GM20431 (cell line): Measurements from ENCODE around the gene CLCN4.

ENCODE experiments used
- in situ Hi-C: fragments of 300-500 bp; cut with MseI, MboI; formaldehyde crosslinking; loops from one replicate; pipeline ENCODE4 v1.15.0; 2020; ENCODE audit warnings: low sequenced_read_pairs; ENCODE audit not compliant: unreplicated experiment

CLCN4 gene

DNA sequence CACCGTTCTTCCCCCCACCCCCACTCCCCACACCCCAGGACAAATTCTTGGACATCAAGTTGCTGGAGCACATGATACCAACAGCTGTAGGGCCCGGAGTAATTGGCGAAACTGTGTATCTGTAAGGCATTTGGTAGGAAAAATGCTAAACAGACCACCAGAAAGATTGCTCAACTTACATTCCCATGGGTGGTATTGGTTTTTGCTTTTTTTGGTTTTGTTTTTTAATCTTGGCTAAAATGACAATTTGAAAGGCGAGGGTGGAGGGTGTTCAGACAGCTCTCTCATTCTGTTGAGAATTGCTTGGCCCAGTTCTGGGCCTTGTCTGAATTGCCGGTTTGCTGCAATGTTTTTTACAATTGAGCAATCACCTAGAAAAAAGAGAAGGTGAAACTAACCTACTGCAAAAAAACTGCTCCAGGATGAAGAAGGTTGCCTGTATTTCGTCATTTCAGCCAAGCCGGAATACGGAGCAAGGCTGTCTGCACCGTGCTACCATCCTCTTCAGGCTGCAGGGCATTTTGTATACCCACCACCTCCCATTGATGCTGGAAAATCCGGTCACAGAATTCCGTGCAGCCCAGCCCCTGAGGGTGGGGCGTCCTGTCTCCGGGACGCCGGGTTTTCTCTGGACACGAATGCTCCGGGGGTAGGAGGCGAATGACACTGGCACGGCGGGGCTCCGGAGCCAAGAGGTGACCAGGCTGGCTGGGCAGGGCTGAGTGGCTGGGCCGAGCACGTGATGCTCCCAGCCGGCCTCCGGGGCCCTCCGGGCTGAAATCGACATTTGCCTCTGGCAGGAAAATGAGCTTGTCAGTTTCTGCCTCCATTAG lies at the start of gene CLCN4:
TSS of gene CLCN4 (plus strand) at position 777 of the 833 bp plus-strand sequence. CDS start 28,058 bp downstream, outside the sequence.
- in situ Hi-C loops = no loop called here

DNA sequence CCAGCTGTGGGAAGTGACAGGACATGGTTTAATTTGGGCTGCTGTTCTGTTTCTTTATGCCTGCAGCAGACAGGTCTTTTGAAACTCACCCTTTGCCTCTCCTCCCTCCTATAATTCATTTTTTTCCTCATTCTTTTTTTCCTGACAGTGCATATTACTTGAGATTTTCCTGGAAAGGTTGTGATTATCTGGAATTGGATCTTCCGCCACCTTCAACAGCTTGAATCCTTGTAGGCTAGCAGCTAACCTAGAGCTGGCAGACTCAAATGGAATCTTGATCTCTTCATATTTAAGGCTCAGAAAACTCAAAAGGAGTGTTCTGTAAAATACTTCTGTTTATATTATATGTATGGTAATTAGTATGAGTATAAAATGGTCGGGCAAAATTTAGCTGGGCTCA lies 49.3 kb upstream of the CLCN4 start:
- in situ Hi-C loops = loop anchor here (25.0 kb wide), 1 partner anchor 95 kb away; no protein-coding TSS in a partner anchor

DNA sequence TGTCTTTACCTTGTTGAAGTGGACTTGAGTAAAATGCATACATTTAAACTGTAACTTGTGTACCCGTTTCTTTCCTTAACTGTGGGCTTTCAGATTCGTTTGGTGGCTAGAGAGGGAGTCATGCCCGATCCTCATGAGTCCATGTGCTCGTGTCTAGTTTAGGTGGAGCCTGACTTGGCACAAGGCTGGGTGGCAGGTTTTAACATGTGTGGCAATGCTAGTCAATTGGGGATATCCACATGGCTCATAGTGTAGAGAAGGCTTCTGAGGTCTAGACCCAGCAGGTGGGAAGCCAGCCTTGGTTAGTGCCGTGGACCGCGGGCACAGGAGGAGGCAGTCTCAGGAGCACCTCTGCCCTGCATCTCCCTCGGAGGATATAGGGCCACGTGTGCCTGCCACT lies 48.5 kb upstream of the CLCN4 start:
- in situ Hi-C loops = loop anchor here (25.0 kb wide), 1 partner anchor 96 kb away; no protein-coding TSS in a partner anchor

DNA sequence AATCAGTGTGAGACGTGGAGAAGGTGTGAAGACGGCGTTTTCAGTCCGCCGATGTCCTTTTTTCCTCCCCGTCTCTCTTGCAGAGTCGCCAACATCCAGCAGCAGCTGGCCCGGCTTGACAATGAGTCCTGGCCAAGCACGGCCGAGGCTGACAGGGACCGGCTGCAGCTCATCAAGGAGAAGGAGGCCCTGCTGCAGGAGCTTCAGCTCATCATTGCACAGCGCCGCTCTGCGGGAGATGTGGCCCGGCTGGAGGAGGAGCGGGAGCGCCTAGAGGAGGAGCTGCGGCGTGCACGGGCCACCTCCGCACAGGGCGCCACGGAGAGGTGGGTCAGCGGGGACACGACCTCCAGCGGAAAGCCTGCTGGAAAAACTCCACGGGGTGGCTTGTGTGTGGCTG lies 47.1 kb upstream of the CLCN4 start:
- in situ Hi-C loops = loop anchor here (25.0 kb wide), 1 partner anchor 97 kb away; no protein-coding TSS in a partner anchor

DNA sequence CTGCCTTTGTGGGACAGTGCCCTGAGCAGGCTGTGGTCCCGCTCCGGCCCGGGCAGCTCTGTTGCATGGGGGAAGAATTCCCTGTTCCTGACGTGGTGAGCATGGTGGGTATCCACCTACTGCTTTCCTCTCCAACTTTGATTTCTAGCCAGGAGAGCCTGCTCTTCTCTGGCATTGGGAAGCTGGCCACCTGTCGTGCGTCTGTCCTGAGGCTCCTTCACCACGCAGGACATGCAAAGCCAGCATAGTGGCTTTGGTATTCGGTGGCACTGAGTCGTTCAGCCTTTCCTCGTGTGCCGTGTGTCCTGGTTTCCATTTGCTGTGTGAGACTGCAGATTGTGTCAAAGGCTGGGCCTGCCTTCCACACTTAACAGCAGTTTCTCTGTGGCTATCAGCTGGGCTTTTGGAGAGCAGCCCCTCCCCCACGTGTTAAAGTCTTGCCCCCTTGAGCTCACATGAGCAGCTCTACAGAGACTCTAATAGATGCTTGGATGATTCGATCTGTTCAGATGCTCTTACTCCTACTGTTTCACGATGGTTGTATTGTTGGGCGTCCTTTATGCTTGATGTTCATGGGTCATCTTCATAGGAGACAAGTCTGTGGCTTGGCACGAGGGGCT lies 46.3 kb upstream of the CLCN4 start:
- in situ Hi-C loops = loop anchor here (25.0 kb wide), 1 partner anchor 98 kb away; no protein-coding TSS in a partner anchor

DNA sequence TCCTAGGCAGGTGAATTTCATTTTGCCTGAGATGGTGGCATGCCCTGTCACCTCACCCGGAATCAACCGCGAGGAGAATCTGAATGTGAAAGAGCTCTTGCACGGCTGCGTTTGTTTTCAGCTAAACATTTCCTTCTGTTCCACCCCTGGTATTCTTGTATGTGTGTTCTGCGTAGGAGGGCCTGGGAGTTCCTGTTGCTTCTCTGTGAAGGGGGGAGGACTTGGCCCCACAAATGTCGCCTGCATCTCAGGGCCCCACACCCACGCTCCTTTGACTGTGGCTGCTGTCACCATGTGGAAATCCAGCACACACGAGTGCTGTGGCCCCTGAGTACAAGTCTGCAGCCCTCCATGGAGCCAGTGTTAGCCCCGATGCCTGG lies 45.8 kb upstream of the CLCN4 start:
- in situ Hi-C loops = loop anchor here (25.0 kb wide), 1 partner anchor 99 kb away; no protein-coding TSS in a partner anchor

DNA sequence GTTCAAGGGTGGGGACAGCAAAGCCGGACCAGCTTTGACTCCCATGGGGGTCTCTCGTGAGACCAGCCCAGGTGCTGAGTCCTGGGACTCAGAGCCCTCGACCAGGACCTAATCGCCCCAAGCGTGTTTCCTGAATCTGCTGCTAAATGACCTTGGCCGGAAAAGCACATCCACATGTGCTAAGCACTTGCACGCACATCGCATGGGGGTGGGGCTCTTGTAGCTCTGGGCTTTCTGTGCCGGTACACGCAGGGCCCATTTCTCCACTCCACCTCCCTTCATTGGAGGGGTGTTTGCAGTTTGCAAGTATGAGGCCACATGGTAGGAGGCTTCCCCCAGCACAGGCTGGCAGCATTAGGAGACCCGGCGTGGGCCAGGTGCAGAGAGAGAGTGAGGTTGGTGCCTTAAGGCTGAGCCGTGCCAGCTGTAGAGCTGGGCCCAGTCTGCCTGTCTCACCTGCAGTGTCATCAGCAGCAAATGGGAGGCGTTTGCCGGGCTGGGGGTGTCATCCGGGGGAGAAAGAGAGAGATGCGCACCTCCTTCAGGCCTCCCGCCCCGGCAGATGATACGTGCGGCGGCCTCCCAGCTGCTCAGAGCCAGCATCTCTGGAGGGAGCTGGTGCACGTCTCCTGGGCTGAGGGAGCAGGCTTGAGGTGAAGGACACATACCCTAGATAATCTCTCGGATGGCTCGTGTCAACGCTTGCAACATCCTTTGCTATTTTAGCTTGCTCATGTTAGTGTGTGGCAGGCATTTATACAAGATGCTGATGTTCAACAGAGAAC lies 45.2 kb upstream of the CLCN4 start:
- in situ Hi-C loops = loop anchor here (25.0 kb wide), 1 partner anchor 99 kb away; no protein-coding TSS in a partner anchor

DNA sequence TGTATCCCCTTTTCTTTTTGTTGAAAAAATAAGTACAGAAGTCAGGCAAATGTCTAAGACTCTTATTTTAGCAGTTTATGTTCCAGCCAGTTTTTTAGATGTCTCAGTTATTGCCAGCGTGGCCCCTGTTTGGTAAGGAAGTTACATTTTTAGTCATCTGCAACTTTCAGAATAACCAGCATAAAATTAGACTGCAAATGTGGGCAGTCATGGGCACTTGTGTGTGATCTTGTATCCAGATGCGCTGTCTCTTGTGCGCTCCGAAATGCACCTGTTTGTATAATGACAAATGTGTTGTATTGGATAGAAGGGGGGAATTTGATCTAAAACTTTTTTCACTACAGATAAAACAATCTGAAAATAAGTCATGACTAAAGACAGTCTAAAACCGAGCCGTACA lies 44.3 kb upstream of the CLCN4 start:
- in situ Hi-C loops = loop anchor here (25.0 kb wide), 1 partner anchor 100 kb away; no protein-coding TSS in a partner anchor

DNA sequence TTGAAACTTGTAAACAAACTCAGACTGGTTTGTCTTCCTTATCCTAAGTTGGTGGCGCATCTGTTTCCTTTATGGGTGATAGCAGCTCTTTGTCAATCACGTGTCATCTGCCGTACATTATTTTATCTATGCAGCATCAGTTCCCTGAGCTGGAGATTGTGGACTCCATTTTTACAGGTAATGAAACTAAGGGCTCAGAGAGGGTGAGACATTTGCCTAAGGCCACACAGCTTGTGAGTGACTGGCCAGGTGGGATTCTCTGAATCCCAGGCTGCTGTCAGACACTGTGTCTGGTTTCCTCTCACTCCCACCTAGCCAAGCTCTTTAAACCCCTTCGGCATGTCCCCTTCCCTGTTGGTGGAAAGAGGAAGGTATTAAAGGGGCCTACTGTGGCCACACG lies 41.7 kb upstream of the CLCN4 start:
- in situ Hi-C loops = loop anchor here (25.0 kb wide), 1 partner anchor 103 kb away; no protein-coding TSS in a partner anchor

DNA sequence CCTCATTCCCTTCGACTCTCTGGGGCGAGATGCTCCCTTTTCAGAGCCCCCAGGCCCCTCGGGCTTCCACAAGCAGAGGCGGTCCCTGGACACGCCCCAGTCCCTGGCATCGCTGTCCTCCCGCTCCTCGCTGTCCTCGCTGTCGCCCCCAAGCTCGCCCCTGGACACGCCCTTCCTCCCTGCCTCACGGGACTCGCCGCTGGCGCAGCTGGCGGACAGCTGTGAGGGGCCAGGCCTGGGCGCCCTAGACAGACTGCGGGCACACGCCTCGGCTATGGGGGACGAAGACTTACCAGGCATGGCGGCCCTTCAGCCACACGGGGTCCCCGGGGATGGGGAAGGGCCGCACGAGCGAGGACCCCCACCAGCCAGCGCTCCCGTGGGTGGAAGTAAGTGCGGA lies 39.5 kb upstream of the CLCN4 start:
- in situ Hi-C loops = loop anchor here (25.0 kb wide), 1 partner anchor 105 kb away; no protein-coding TSS in a partner anchor

DNA sequence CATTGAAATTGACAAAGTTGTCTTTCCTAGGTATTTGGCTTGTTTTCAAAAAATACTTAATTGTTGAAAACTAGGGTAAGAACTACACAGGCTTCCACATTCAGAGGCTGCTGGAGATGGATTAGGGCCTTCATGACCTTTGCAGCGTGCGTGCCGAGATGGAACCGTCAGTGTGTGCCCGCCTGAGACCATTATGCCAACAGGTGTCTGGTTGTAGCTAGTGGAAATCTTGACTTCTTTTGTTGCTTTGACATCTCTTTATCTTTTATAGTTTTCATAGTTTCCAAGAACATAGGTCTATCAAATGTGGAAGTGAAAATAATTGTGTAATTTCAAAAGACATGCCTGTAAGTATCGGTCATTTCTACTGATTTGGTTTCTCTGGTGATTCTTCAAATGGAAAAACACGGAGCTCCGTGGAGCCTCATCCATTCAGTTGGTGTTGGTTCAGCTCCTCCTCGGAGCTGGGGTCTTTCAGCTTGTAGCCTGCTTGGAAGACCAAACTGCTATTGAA lies 38.9 kb upstream of the CLCN4 start:
- in situ Hi-C loops = loop anchor here (25.0 kb wide), 1 partner anchor 106 kb away; no protein-coding TSS in a partner anchor

DNA sequence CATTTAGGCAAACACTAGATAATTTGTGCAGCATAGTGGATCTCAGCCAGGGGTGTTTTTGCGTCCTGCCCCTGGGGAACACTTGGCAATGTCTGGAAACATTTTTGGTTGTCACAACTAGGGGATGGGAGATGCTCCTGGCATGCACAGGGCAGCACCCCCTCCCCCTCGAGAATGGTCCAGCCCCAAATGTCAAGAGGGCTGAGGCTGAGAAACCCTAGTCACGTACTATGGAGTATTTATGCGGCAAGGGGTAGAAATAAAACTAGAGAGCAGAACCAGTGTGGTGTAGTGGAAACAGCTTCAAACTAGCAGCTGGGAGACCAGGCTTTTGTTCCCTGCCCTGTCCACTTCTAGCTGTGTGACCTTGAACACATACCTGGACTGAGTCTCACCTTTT lies 38.2 kb upstream of the CLCN4 start:
- in situ Hi-C loops = loop anchor here (25.0 kb wide), 1 partner anchor 106 kb away; no protein-coding TSS in a partner anchor

DNA sequence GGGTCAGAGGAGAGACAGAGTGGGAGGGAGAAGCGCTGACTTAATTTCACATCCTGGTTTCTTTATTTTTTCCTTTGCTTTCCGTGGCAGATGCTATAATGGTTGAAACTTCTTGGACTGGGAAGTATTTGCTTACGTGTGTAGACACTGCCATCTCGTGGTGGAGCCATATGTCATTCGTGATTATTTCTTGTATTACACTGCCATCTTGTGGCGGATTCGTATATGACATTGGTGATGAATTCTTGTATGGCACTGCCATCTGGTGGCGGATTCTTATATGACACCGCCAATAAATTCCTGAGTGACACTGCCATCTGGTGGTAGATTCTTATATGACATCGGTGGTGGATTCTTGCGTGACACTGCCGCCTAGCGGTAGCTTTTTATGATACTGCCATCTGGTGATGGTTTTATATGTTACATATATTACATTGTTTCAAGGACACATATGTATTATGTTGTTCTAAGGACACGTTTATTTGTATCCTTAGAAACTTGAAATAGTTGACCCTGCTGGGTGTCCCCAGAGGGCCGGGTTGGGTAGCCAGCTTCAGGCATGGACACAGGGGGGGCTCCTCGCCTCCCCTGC lies 37.3 kb upstream of the CLCN4 start:
- in situ Hi-C loops = loop anchor here (25.0 kb wide), 1 partner anchor 107 kb away; no protein-coding TSS in a partner anchor

DNA sequence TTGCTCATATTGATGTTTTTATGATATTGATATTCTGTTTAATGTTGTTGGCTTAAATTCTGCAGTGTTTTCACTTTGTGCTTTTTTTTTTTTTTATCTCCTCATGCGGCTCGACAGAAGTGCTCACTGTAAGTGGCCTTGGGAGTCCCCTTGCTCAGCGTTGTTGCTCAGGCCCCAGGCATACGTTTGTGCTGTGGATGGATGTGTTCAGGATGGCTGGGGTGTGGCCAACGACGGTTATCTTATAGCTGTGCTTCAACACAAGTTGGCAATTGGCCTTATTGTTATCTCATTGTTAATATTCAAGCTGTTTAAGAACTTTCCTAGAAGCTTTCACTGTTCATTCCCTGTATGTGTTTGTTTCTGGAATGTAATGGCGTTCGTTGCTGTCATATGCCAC lies 36.4 kb upstream of the CLCN4 start:
- in situ Hi-C loops = loop anchor here (25.0 kb wide), 1 partner anchor 108 kb away; no protein-coding TSS in a partner anchor

DNA sequence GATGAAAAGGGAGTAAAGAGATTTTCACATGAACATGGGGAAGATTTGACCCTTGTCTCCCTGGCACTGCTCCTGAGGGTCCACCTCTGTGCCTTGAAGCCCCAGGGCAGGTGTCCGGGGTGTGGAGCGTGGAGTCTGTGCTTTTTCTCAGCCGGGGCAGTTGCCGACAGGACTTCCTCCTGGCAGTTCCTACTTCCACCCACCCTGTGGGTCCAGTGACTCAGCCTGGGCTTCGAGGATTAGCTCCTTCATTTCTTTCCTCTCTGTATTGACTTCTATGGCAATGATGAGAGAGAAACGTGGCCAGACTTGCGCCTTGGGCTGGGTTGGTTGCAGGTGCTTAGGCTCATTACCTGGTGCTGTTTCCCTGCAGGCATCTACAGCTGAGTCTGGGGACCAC lies 35.9 kb upstream of the CLCN4 start:
- in situ Hi-C loops = loop anchor here (25.0 kb wide), 1 partner anchor 109 kb away; no protein-coding TSS in a partner anchor

DNA sequence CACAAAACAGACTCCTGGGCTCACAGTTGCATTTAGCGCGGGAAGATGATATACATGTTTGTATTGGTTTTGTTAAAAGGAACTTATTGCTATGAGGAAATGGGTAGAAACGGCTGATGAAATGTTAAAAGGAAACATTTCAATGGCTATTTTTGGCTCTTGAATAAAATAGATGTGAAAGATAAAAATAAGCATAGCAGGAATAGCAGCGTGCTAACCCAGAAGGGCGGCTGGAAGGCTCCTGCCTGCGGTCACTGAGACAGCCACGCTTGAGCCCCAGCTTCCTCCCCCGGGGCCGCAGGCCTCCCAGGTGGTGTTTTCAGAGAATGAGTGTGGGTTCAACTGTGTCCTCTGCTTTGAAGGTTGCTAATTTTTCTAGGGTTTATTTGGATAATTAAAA lies 35.0 kb upstream of the CLCN4 start:
- in situ Hi-C loops = loop anchor here (25.0 kb wide), 1 partner anchor 109 kb away; no protein-coding TSS in a partner anchor

DNA sequence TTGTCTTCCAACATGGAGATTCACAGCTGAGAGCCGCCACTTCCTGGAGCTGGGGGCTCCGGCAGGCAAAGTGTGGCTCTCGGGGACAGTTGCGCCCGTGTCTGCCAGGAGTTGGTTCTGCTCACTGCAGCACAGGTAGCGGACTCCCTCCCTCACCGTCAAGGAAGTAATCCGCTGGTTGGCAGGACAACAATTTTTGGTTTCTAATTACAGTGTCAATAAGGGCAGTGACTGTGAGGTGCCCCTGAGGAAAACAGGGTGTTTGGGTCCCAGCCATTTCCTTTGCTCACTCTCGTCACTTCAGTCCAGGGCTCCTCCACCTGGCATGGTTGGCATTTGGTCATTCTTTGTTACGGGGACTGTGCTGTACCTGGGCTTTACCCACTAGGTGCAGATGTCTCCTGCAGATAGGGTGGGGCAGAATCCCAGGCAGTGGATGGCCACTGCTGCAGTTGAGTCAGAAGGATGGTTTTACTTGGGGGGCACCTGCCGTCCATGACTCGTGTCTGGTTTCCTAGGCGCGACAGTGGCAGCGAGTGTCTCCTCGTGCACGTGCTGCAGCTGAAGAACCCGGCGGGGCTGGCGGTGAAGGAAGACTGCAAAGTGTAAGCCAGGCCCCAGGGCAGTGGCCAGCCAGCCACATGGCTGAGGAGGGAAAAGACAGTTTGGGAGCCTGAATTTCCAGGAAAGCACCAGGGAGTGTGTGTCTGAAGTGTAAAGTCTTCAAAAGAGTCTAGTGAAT lies 32.1 kb upstream of the CLCN4 start:
- in situ Hi-C loops = loop anchor here (25.0 kb wide), 1 partner anchor 112 kb away; no protein-coding TSS in a partner anchor

DNA sequence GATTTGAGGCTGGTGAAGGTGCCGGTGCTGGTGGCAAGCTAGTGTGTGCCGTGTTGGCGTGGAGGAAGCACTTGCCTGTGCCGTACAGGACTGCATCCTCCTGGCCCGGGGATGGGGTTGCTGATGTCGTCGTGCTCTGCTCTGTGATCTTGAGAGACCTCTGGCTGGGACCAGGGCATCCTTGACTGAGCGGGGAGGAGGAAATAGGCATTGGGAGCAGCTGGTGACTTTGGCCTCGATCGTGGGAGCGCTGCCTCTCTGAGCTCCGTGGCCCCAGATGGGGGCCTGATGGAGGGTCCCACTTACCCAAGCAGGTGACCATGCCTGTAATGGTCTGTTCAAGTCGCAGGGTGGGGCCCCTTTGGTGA lies 31.5 kb upstream of the CLCN4 start:
- in situ Hi-C loops = no loop called here

DNA sequence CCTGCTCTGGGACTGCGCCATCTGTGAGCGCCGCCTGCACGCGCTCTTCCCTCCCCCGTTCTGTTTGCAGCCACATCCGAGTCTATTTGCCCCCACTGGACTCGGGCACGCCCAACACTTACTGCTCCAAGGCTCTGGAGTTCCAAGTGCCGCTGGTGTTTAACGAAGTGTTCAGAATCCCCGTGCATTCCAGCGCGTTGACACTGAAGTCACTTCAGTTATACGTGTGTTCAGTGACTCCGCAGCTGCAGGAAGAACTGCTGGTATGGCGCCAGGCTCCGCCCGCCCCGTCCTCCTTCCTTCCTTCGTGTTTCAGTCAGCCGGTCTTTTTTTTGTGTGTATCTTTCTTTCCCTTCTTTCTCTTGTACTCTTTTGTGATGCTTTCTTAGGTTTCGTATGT lies 30.7 kb upstream of the CLCN4 start:
- in situ Hi-C loops = no loop called here
